Activated CD4-positive, alpha-beta T cell treated with anti-CD3 and anti-CD28 coated beads for 1 hour (primary cell): ENCODE results near the gene FEN1.

Experiments used
- DNase-seq: peaks from one replicate; pipeline ENCODE4 v3.0.0-alpha.2; 2020

Gene FEN1

GRCh38 chr11:61846362-61847020, 53.8 kb downstream of the FEN1 start:
- no peak for DNase-seq
